Skeletal muscle cell (primary cell): ENCODE data around the gene AKT3.

ENCODE experiments used
- DNase-seq: peaks from one replicate; pipeline ENCODE4 v3.0.0-alpha.2; 2010; ENCODE audit warnings: low read depth
- H3K4me3 ChIP-seq: 2 replicates; pipeline ENCODE4 v1.5.1; 2011; ENCODE audit warnings: low read depth, mild to moderate bottlenecking, control low read depth, low read length, moderate library complexity

AKT3 gene

DNA sequence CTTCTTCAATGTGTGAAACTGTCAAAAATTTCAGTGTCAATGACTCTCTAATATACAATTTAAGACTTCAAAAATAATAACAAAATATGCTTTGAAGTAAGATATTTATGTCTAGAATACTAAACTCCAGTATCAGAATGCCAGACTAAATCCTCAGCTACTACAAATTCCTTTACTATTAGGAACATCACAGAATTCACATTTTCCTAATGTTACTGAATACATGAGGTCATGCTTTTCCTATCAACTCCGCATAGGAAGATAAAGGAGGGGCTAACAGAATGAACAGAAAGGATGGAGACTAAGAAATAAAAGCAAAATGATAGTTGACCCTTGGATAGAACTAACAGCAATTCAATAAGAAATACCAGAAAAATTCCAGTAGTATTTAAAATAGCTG is 301.5 kb downstream of the AKT3 start:
- H3K4me3 ChIP-seq, result no peak overlapping the region
- no peak for DNase-seq

- no peak for DNase-seq
- no peak overlapping the region for H3K4me3 ChIP-seq
Observed at GRCh38 chr1:243547891-243548290, 302.2 kb downstream of the AKT3 start.

GRCh38 chr1:243546457-243546856 is 303.6 kb downstream of the AKT3 start:
- no peak for DNase-seq
- no peak overlapping the region for H3K4me3 ChIP-seq

DNA sequence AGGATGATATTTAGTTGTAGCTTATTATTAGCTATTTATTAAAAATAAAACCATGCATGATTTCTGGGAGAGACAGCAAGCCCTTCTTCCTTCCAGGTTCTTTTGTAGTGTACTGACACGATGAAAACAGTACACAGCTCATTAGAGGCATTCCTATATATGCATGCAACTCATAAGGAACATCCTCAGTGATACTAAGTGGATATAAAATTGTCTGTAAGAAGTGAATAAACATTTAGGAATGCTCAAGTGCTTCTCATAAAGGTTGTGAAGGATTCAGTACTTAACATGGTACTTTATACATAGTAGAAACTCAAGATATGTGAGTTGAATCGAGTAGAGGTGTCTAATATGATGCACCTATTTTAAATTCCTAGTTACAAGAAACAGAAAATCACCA is 306.5 kb downstream of the AKT3 start:
- H3K4me3 ChIP-seq, result no peak overlapping the region
- DNase-seq, result no peak

- no peak for DNase-seq
- no peak overlapping the region for H3K4me3 ChIP-seq
Observed at GRCh38 chr1:243542739-243543415, 307.2 kb downstream of the AKT3 start.

GRCh38 chr1:243539636-243540035 is 310.4 kb downstream of the AKT3 start:
- no peak for DNase-seq
- no peak overlapping the region for H3K4me3 ChIP-seq

DNA sequence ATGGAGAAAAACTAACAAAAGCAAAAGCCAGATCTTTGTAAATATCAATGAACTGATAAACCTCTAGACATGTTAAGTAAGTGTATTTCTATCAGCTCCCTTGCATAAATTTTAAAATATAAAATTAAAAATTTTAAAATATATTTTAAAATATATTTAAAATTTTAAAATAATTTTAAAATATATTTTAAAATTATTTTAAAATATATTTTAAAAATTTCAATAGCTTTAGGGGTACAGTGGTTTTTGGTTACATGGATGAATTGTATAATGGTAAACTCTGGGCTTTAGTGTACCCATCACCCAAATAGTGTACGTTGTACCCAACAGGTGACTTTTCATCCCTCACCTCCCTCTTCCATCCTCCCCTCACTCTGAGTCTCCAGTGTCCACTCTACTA is 315.0 kb downstream of the AKT3 start:
- no peak overlapping the region for H3K4me3 ChIP-seq
- no peak for DNase-seq

DNA sequence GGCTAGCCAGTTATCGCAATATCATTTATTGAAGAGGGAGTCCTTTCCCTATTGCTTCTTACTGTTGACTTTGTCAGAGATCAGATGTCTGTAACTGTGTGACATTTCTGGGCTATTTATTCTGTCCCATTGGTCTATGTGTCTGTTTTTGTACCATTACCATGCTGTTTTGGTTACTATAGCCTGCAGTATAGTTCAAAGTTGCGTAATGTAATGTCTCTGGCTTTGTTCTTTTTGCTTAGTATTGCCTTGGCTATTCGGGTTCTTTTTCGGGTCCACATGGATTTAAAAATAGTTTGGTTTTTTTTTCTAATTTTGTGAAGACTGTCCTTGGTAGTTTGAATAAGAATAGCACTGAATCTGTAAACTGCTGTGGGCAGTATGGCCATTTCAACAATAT is 320.5 kb downstream of the AKT3 start:
- no peak overlapping the region for H3K4me3 ChIP-seq
- no peak for DNase-seq

DNA sequence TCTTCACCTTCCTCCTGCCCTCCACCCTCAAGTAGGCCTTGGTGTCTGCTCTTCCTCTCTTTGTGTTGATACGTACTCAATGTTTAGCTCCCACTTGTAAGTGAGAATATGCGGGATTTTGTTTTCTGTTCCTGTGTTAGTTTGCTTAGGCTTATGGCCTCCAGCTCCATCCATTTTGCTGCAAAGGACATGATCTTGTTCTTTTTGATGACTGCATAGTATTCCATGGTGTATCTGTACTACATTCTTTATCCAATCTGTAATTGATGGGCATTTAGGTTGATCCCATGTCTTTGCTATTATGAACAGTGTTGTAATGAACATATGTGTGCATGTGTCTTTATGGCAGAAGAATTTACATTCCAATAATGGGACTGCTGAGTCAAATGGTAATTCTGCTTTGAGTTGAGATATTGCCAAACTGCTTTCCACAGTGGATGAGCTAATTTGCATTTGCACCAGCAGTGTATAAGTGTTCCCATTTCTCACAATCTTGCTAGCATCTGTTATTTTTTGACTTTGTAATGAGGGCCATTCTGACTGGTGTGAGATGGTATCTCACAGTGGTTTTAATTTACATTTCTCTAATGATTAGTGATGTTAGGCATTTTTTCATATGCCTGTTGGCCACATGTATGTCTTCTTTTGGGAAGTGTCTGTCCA is 321.5 kb downstream of the AKT3 start:
- no peak for DNase-seq
- no peak overlapping the region for H3K4me3 ChIP-seq

DNA sequence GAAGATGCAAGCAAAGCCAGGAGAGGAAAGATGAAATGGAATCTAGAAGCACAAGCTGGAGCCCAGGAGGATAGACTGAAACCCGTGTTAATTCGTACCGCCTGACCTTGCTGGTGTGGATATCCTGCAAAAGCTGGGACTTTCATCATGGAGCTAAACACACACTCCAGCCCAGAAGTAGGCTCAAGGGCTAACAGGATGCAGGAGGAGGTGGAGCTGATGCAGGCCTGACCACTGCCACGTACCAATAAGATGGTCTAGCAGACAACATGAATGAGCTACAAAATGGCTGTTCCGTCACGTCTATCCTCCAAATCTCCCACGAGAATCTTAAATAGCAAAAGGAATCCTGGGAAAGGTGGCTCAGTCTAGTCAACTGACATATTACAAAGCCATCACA is 323.9 kb downstream of the AKT3 start:
- H3K4me3 ChIP-seq, result no peak overlapping the region
- no peak for DNase-seq

- no peak overlapping the region for H3K4me3 ChIP-seq
- DNase-seq, result peak; percentile 57
Observed at GRCh38 chr1:243525085-243525487, 325.0 kb downstream of the AKT3 start.

- no peak overlapping the region for H3K4me3 ChIP-seq
Observed at GRCh38 chr1:243523766-243524165, 326.3 kb downstream of the AKT3 start.

DNA sequence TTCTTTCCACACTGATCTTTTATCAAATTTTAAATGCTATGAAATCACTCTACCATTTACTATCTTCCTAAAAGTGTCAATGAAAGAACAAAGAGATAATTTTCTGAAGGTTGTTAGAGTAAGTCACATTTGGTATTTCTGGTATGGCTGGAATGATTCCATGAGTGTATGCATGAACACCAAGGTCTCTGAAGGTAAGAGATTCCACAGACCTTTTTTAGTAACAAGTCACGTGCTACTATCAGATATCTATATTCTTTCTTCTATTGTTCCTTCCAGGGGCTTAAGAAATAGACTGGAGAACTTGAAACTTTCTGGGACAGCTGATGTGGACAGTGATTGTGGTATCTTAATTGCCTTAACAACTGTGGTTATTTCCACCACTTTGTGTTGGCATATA is 329.2 kb downstream of the AKT3 start:
- DNase-seq, result no peak

More at GRCh38 chr1:243523766-243524165, 326.3 kb downstream of the AKT3 start:
- no peak for DNase-seq

DNA sequence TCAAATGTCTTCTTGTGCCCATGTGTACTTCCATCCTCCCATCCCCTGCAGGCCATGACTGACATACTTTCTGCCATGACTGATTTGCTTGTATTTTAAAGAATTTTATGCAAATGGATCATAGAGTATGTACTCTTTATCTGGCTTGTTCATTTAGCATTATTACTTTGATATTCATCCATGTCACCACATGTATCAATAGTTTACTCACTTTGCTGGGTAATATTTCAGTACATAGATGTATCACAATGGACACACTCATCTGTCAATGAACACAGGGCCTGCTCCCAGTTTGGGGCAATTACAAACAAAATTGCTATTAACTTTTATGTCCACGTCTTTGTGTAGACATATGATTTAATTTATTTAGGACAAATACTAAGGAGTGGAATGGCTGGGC is 335.1 kb downstream of the AKT3 start:
- no peak overlapping the region for H3K4me3 ChIP-seq
- no peak for DNase-seq

More for the DNA sequence above, 329.2 kb downstream of the AKT3 start:
- H3K4me3 ChIP-seq, result no peak overlapping the region

GRCh38 chr1:243513726-243514491 is 336.1 kb downstream of the AKT3 start:
- H3K4me3 ChIP-seq, result no peak overlapping the region

GRCh38 chr1:243510928-243511327 is 339.1 kb downstream of the AKT3 start:
- no peak overlapping the region for H3K4me3 ChIP-seq
- DNase-seq, result no peak

More at GRCh38 chr1:243513726-243514491, 336.1 kb downstream of the AKT3 start:
- DNase-seq, result no peak

GRCh38 chr1:243508943-243509342 is 341.1 kb downstream of the AKT3 start:
- no peak overlapping the region for H3K4me3 ChIP-seq
- no peak for DNase-seq

DNA sequence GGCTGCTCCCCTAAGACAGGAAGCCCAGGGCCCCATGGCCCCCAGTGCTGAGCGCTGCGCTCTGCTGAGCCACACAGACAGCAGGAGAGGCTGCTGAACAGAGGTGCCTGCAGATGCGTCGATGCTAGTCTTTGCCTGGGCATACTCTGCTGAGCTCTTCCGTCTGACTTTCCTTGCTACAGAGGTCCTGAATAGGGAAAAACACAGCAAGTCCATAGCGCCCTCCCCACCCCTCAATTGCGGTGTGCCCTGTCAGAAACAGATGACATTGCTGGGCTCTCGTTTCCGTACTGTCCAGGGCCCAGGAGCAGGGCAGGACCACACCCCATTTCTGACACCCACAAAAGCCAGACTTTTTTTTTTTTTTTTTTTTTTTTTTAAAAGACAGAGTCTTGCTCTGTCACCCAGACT is 341.7 kb downstream of the AKT3 start:
- no peak for DNase-seq
- H3K4me3 ChIP-seq, result no peak overlapping the region

GRCh38 chr1:243507672-243508302 is 342.3 kb downstream of the AKT3 start:
- no peak for DNase-seq
- H3K4me3 ChIP-seq, result no peak overlapping the region
